Measurements from ENCODE around the gene PDE8B.

The PDE8B gene

GRCh38 chr5:77224672-77225355, 14.3 kb downstream of the PDE8B start:
- Histone ChIP-seq H3K27me3 (ENCODE audit: insufficient read depth, insufficient read length) (no peaks in the 10 kb centered on the region), H3K4me1 (ENCODE audit: insufficient read depth, insufficient read length) (no peaks in the 10 kb centered on the region), H3K36me3 (ENCODE audit: insufficient read depth, insufficient read length, low read length) (no peaks in the 10 kb centered on the region), H3K9me3 (ENCODE audit: insufficient read depth, low read length) (no peaks in the 10 kb centered on the region), H3K9ac (ENCODE audit: insufficient read length, low read depth) (no peak overlapping the region), H3K4me3 (ENCODE audit: insufficient read length, low read depth) (no peak overlapping the region)
- no peak for DNase-seq (ENCODE audit: low read depth, low spot score)
- TF ChIP-seq ZNF274 (IDR thresholded peaks at IDR 0.05; ENCODE audit: low read depth, low read length) (no peak), YY1 (IDR thresholded peaks at IDR 0.05; ENCODE audit: insufficient read depth, insufficient read length) (no peak), SUZ12 (IDR thresholded peaks at IDR 0.05; ENCODE audit: extremely low read depth, insufficient read depth, insufficient read length) (no peak)

- DNase-seq (ENCODE audit: low read depth, low spot score), result no peak
- H3K9me3 ChIP-seq (ENCODE audit: insufficient read depth, low read length), result no peaks in the 10 kb centered on the region
- H3K36me3 ChIP-seq (ENCODE audit: insufficient read depth, insufficient read length, low read length), result no peaks in the 10 kb centered on the region
- no peaks in the 10 kb centered on the region for H3K4me1 ChIP-seq (ENCODE audit: insufficient read depth, insufficient read length)
- H3K27me3 ChIP-seq (ENCODE audit: insufficient read depth, insufficient read length), result no peaks in the 10 kb centered on the region
- no peak overlapping the region for H3K9ac ChIP-seq (ENCODE audit: insufficient read length, low read depth)
- H3K4me3 ChIP-seq (ENCODE audit: insufficient read length, low read depth), result no peak overlapping the region
- TF ChIP-seq ZNF274 (IDR thresholded peaks at IDR 0.05; ENCODE audit: low read depth, low read length) (no peak), YY1 (IDR thresholded peaks at IDR 0.05; ENCODE audit: insufficient read depth, insufficient read length) (no peak), SUZ12 (IDR thresholded peaks at IDR 0.05; ENCODE audit: extremely low read depth, insufficient read depth, insufficient read length) (no peak)
These were observed 15.1 kb downstream of the PDE8B start for GRCh38 chr5:77225531-77225930.

DNA sequence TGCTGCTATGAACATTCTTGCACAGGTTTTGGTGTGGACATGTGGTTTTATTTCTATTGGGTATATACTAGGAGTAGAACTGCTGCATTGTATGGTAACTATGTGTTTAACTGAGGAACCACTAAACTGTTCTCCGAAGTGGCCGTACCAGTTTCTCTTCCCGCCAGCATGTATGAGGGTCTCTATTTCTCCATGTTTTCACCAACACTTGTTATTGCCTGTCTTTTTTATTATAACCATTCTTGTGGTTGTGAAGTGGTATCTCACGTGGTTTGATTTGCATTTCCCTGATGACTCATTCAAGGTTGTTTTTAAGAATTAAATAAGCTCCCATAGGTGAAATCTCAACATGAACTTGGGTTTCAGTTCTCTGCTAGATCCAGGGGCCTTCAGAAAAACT, 19.4 kb downstream of the PDE8B start:
- no peaks in the 10 kb centered on the region for H3K9me3 ChIP-seq (ENCODE audit: insufficient read depth, low read length)
- H3K4me1 ChIP-seq (ENCODE audit: insufficient read depth, insufficient read length), result no peaks in the 10 kb centered on the region
- no peaks in the 10 kb centered on the region for H3K27me3 ChIP-seq (ENCODE audit: insufficient read depth, insufficient read length)
- no peak for DNase-seq (ENCODE audit: low read depth, low spot score)
- no peaks in the 10 kb centered on the region for H3K36me3 ChIP-seq (ENCODE audit: insufficient read depth, insufficient read length, low read length)
- no peak for TF ChIP-seq YY1 (IDR thresholded peaks at IDR 0.05; ENCODE audit: insufficient read depth, insufficient read length)
- TF ChIP-seq ZNF274 (IDR thresholded peaks at IDR 0.05; ENCODE audit: low read depth, low read length), result no peak
- TF ChIP-seq SUZ12 (IDR thresholded peaks at IDR 0.05; ENCODE audit: extremely low read depth, insufficient read depth, insufficient read length), result no peak
- no peak overlapping the region for H3K9ac ChIP-seq (ENCODE audit: insufficient read length, low read depth)
- no peak overlapping the region for H3K4me3 ChIP-seq (ENCODE audit: insufficient read length, low read depth)

GRCh38 chr5:77230727-77231470, 20.4 kb downstream of the PDE8B start:
- Histone ChIP-seq H3K27me3 (ENCODE audit: insufficient read depth, insufficient read length) (no peaks in the 10 kb centered on the region), H3K4me1 (ENCODE audit: insufficient read depth, insufficient read length) (no peaks in the 10 kb centered on the region), H3K4me3 (ENCODE audit: insufficient read length, low read depth) (no peak overlapping the region), H3K36me3 (ENCODE audit: insufficient read depth, insufficient read length, low read length) (no peaks in the 10 kb centered on the region), H3K9ac (ENCODE audit: insufficient read length, low read depth) (no peak overlapping the region), H3K9me3 (ENCODE audit: insufficient read depth, low read length) (no peaks in the 10 kb centered on the region)
- no peak for DNase-seq (ENCODE audit: low read depth, low spot score)
- TF ChIP-seq YY1 (IDR thresholded peaks at IDR 0.05; ENCODE audit: insufficient read depth, insufficient read length) (no peak), ZNF274 (IDR thresholded peaks at IDR 0.05; ENCODE audit: low read depth, low read length) (no peak), SUZ12 (IDR thresholded peaks at IDR 0.05; ENCODE audit: extremely low read depth, insufficient read depth, insufficient read length) (no peak)

- no peak for TF ChIP-seq YY1 (IDR thresholded peaks at IDR 0.05; ENCODE audit: insufficient read depth, insufficient read length)
- no peak for TF ChIP-seq ZNF274 (IDR thresholded peaks at IDR 0.05; ENCODE audit: low read depth, low read length)
- no peak for TF ChIP-seq SUZ12 (IDR thresholded peaks at IDR 0.05; ENCODE audit: extremely low read depth, insufficient read depth, insufficient read length)
- no peak for DNase-seq (ENCODE audit: low read depth, low spot score)
- Histone ChIP-seq H3K4me1 (ENCODE audit: insufficient read depth, insufficient read length) (no peaks in the 10 kb centered on the region), H3K9ac (ENCODE audit: insufficient read length, low read depth) (no peak overlapping the region), H3K4me3 (ENCODE audit: insufficient read length, low read depth) (no peak overlapping the region), H3K9me3 (ENCODE audit: insufficient read depth, low read length) (no peaks in the 10 kb centered on the region), H3K36me3 (ENCODE audit: insufficient read depth, insufficient read length, low read length) (no peaks in the 10 kb centered on the region), H3K27me3 (ENCODE audit: insufficient read depth, insufficient read length) (no peaks in the 10 kb centered on the region)
These were observed 21.1 kb downstream of the PDE8B start for GRCh38 chr5:77231471-77232138.

DNA sequence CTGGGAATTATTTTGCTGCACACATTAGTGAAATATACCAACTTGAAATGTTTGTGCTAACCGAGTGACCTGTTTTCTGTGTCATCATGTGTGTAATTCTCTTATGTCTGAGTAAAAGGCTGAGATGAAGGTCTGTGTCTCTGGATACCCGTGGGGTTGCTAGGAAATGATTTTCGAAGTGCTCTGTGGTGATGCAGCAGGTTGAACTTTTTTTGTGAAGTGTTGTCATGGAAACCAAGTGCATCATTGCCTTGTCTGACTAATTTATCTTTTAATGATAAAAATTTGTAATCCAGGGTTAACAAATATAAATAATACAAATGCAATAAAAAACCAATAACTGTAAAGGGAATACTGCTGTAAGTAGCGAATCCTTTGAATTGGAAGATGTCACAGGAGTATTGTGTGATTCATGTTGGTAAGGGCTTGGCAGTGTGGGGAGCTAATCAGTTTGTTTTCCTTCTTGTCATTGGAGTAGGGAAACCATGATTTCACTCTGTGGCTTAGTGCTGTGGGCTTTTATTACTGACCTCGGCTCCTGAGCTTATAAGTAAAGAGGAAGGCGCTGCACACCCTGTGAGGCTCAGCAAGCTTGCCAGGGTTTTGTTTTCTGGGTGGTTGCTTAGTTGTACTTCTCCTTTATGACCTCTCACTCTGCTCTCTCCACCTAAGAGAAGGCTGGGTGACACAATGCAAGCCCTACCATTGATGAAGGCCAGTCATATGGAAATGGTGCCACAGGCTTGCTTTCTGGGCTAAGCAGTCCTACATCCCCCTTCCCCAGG, 22.3 kb downstream of the PDE8B start:
- H3K9ac ChIP-seq (ENCODE audit: insufficient read length, low read depth), result no peak overlapping the region
- H3K4me1 ChIP-seq (ENCODE audit: insufficient read depth, insufficient read length), result no peaks in the 10 kb centered on the region
- DNase-seq (ENCODE audit: low read depth, low spot score), result no peak
- TF ChIP-seq YY1 (IDR thresholded peaks at IDR 0.05; ENCODE audit: insufficient read depth, insufficient read length) (no peak), SUZ12 (IDR thresholded peaks at IDR 0.05; ENCODE audit: extremely low read depth, insufficient read depth, insufficient read length) (no peak), ZNF274 (IDR thresholded peaks at IDR 0.05; ENCODE audit: low read depth, low read length) (no peak)
- no peaks in the 10 kb centered on the region for H3K9me3 ChIP-seq (ENCODE audit: insufficient read depth, low read length)
- no peaks in the 10 kb centered on the region for H3K27me3 ChIP-seq (ENCODE audit: insufficient read depth, insufficient read length)
- no peak overlapping the region for H3K4me3 ChIP-seq (ENCODE audit: insufficient read length, low read depth)
- H3K36me3 ChIP-seq (ENCODE audit: insufficient read depth, insufficient read length, low read length), result no peaks in the 10 kb centered on the region

All from NT2/D1 (cell line).